ENCODE data around the gene ANKRD12.

The ANKRD12 gene

DNA sequence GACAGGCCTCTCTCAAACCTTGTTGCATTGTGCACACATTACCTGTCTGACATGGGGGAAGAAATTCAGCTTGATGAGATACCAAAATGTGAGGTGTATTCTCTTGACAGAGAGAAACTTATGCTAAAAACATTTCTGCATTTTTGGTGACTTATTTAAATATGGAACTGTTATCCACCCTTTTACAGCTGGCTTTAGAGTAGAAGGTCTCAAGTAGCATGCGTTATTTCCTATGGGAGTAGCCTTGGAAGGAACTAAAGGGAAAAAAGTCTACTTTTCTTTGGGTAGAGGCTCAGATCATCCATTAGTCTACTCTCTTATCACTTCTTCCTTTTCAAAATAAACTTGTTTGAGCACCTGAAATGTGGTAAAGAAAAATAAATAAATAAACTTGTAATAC lies 141.4 kb downstream of the ANKRD12 start:
- 95 to 100% methylated on average over 1 of the region's 1 CpG for WGBS, 2 experiments
- Histone ChIP-seq H3K36me3 (ENCODE audit: control insufficient read depth, insufficient read depth, low read length) (peaks cover 4% of the 10 kb centered on the region), H3K27ac (ENCODE audit: insufficient read depth, low read depth, low read length, poor library complexity, severe bottlenecking) (no peak overlapping the region)

DNA sequence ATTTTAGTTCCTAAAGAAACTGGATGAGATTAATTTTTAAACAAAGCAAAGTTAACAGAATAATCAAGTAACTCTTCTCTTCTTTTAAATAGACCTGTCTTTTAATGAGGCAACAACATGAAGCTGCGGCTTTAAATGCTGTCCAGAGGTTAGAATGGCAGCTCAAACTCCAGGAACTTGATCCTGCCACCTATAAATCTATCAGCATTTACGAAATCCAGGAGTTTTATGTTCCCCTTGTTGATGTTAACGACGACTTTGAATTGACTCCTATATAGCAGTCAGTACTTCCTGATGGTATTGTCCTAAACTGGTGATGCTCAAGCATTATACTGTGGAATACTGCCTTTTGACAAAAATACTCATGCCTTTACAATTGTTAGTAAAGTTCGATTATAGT lies 144.3 kb downstream of the ANKRD12 start:
- 89 to 95% methylated on average over 4 of the region's 5 CpGs for WGBS, 2 experiments
- Histone ChIP-seq H3K36me3 (ENCODE audit: control insufficient read depth, insufficient read depth, low read length) (peaks cover 4% of the 10 kb centered on the region), H3K4me3 (ENCODE audit: insufficient read depth, low read depth, low read length) (no peak overlapping the region), H3K27me3 (ENCODE audit: control insufficient read depth, insufficient read depth, low read length, poor library complexity, severe bottlenecking) (no peaks in the 10 kb centered on the region), H3K27ac (ENCODE audit: insufficient read depth, low read depth, low read length, poor library complexity, severe bottlenecking) (no peak overlapping the region), H3K4me1 (ENCODE audit: control insufficient read depth, insufficient read depth, low read length) (no peaks in the 10 kb centered on the region), H3K9me3 (ENCODE audit: control insufficient read depth, low read length) (no peaks in the 10 kb centered on the region)

More for the DNA sequence above, 141.4 kb downstream of the ANKRD12 start:
- no peaks in the 10 kb centered on the region for H3K27me3 ChIP-seq (ENCODE audit: control insufficient read depth, insufficient read depth, low read length, poor library complexity, severe bottlenecking)
- H3K4me1 ChIP-seq (ENCODE audit: control insufficient read depth, insufficient read depth, low read length) = no peaks in the 10 kb centered on the region
- no peaks in the 10 kb centered on the region for H3K9me3 ChIP-seq (ENCODE audit: control insufficient read depth, low read length)
- H3K4me3 ChIP-seq (ENCODE audit: insufficient read depth, low read depth, low read length) = no peak overlapping the region

DNA sequence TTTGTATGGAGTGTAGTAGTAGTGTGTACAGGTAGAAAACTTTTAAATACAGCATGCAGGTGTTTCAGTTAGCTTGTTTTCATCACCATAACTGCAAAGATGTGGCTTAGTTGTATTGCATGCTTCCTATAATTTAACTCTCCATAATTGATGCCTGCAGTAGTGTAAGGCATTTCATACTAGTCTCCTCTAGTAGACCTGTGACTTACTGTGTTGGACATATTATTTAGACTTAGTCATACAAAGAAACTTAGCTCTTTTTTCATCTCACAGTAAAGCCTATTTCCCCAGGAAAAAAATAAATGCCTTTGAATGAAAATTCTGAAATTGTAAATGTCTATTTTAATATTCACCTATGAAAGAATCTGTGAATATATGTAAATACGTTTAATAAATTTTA lies 145.2 kb downstream of the ANKRD12 start:
- WGBS, 2 experiments = no CpG with 5 or more reads among the region's 1 CpG
- Histone ChIP-seq H3K4me3 (ENCODE audit: insufficient read depth, low read depth, low read length) (no peak overlapping the region), H3K4me1 (ENCODE audit: control insufficient read depth, insufficient read depth, low read length) (no peaks in the 10 kb centered on the region), H3K27me3 (ENCODE audit: control insufficient read depth, insufficient read depth, low read length, poor library complexity, severe bottlenecking) (no peaks in the 10 kb centered on the region), H3K27ac (ENCODE audit: insufficient read depth, low read depth, low read length, poor library complexity, severe bottlenecking) (no peak overlapping the region), H3K9me3 (ENCODE audit: control insufficient read depth, low read length) (no peaks in the 10 kb centered on the region), H3K36me3 (ENCODE audit: control insufficient read depth, insufficient read depth, low read length) (peaks cover 4% of the 10 kb centered on the region)

DNA sequence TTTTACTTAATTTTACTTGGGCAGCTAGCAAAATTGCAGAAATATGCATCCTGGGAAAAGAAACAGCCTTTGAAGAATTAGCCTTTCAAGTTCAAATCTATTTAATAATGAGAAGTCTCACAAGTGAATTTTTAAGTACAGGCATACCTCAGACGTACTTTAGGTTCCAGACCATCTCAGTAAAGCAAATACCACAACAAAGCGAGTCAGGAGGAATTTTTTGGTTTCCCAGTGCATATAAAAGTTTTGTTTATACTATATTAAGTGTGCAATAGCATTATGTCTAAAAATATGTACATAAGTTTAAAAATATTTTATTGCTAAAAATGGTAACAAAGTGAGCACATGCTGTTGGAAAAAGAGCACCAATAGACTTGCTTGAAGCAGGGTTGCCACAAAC lies 147.2 kb downstream of the ANKRD12 start:
- 96% methylated on average over 2 of the region's 2 CpGs; no CpG with 5 or more reads in 1 of the 2 experiments for WGBS, 2 experiments
- Histone ChIP-seq H3K36me3 (ENCODE audit: control insufficient read depth, insufficient read depth, low read length) (no peaks in the 10 kb centered on the region), H3K9me3 (ENCODE audit: control insufficient read depth, low read length) (no peaks in the 10 kb centered on the region), H3K27me3 (ENCODE audit: control insufficient read depth, insufficient read depth, low read length, poor library complexity, severe bottlenecking) (no peaks in the 10 kb centered on the region), H3K4me3 (ENCODE audit: insufficient read depth, low read depth, low read length) (no peak overlapping the region), H3K27ac (ENCODE audit: insufficient read depth, low read depth, low read length, poor library complexity, severe bottlenecking) (no peak overlapping the region), H3K4me1 (ENCODE audit: control insufficient read depth, insufficient read depth, low read length) (no peaks in the 10 kb centered on the region)

DNA sequence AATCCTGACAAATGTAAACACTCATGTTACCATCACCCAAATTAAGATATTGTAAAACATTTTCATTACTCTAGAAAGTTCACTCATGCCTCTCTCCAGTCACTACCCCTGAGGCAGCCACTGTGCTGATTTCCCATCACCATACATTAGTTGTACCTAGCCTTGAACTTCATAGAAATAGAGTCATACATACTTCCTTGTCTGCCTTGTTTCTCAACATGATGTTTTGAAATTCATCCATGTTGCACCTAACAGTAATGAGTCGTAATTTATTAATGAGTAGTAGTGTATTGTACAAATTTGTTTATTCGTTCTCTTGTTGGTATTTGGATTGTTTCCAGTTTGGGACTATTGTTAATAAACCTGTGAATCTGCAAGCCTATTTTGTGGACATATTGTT lies 149.0 kb downstream of the ANKRD12 start:
- H3K4me3 ChIP-seq (ENCODE audit: insufficient read depth, low read depth, low read length) = no peak overlapping the region
- H3K9me3 ChIP-seq (ENCODE audit: control insufficient read depth, low read length) = no peaks in the 10 kb centered on the region
- WGBS, 2 experiments = 92 to 97% methylated on average over 2 of the region's 2 CpGs
- no peaks in the 10 kb centered on the region for H3K4me1 ChIP-seq (ENCODE audit: control insufficient read depth, insufficient read depth, low read length)
- H3K36me3 ChIP-seq (ENCODE audit: control insufficient read depth, insufficient read depth, low read length) = no peaks in the 10 kb centered on the region
- no peaks in the 10 kb centered on the region for H3K27me3 ChIP-seq (ENCODE audit: control insufficient read depth, insufficient read depth, low read length, poor library complexity, severe bottlenecking)
- H3K27ac ChIP-seq (ENCODE audit: insufficient read depth, low read depth, low read length, poor library complexity, severe bottlenecking) = no peak overlapping the region

DNA sequence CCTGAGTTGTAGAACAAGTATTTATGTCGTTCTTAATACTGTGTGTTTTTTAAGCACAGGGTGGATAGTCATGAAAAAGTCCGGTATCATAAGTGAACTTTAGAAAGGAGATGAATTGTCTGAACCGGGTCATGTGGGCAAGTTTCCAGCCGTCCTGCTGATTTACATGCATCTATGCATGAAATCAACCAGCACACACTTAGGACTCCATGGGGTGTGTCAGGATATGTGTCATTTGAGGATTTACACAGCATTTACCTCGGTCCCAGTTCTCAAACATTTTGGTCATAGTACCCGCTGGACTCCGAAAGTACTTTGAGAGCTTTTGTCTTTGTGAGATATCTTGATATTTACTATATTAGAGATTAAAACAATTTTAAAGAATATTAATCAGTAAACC lies 150.5 kb downstream of the ANKRD12 start:
- 90 to 92% methylated on average over 4 to 6 of the region's 7 CpGs for WGBS, 2 experiments
- H3K36me3 ChIP-seq (ENCODE audit: control insufficient read depth, insufficient read depth, low read length) = no peaks in the 10 kb centered on the region
- no peak overlapping the region for H3K4me3 ChIP-seq (ENCODE audit: insufficient read depth, low read depth, low read length)
- no peaks in the 10 kb centered on the region for H3K9me3 ChIP-seq (ENCODE audit: control insufficient read depth, low read length)
- H3K27me3 ChIP-seq (ENCODE audit: control insufficient read depth, insufficient read depth, low read length, poor library complexity, severe bottlenecking) = no peaks in the 10 kb centered on the region
- no peaks in the 10 kb centered on the region for H3K4me1 ChIP-seq (ENCODE audit: control insufficient read depth, insufficient read depth, low read length)
- H3K27ac ChIP-seq (ENCODE audit: insufficient read depth, low read depth, low read length, poor library complexity, severe bottlenecking) = no peak overlapping the region

DNA sequence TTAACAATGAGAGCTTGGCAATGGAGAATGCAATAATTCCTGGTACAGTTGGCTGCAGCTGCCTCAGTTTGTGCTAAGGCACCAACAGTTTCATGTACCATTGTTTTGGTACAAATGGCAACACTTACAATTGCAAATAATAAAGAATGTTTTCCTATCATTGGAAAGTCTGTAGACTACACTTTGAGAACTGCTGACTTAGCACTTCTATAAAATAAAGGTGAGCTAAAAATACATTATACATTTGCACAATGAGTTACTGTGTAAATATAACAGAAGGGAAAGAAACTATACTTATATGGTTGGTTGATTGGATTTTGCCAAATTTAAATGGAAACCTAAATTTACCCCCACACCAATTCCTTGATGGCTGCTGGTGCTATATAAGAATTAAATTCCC lies 153.1 kb downstream of the ANKRD12 start:
- Histone ChIP-seq H3K27ac (ENCODE audit: insufficient read depth, low read depth, low read length, poor library complexity, severe bottlenecking) (no peak overlapping the region), H3K27me3 (ENCODE audit: control insufficient read depth, insufficient read depth, low read length, poor library complexity, severe bottlenecking) (no peaks in the 10 kb centered on the region), H3K4me1 (ENCODE audit: control insufficient read depth, insufficient read depth, low read length) (no peaks in the 10 kb centered on the region), H3K4me3 (ENCODE audit: insufficient read depth, low read depth, low read length) (no peak overlapping the region), H3K9me3 (ENCODE audit: control insufficient read depth, low read length) (no peaks in the 10 kb centered on the region), H3K36me3 (ENCODE audit: control insufficient read depth, insufficient read depth, low read length) (no peaks in the 10 kb centered on the region)

DNA sequence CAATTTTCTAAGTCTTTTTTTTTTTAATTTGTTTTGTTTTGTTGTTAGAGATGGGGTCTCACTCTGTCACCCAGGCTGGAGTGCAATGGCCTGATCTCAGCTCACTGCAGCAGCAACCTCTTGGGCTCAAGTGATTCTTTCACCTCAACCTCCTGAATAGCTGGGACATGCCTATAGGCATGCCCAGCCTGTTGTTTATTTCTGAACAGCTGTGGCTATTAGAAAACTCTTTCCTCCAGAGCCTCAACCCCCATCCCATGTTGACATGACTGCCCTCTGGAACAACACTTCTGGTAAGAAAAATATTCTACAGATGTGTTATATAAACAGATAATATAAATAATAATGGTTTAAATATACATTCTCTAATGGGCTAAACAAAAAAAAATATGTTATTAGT lies 153.6 kb downstream of the ANKRD12 start:
- no peaks in the 10 kb centered on the region for H3K27me3 ChIP-seq (ENCODE audit: control insufficient read depth, insufficient read depth, low read length, poor library complexity, severe bottlenecking)
- H3K4me3 ChIP-seq (ENCODE audit: insufficient read depth, low read depth, low read length) = no peak overlapping the region
- H3K27ac ChIP-seq (ENCODE audit: insufficient read depth, low read depth, low read length, poor library complexity, severe bottlenecking) = no peak overlapping the region
- no peaks in the 10 kb centered on the region for H3K9me3 ChIP-seq (ENCODE audit: control insufficient read depth, low read length)
- H3K4me1 ChIP-seq (ENCODE audit: control insufficient read depth, insufficient read depth, low read length) = no peaks in the 10 kb centered on the region
- H3K36me3 ChIP-seq (ENCODE audit: control insufficient read depth, insufficient read depth, low read length) = no peaks in the 10 kb centered on the region

DNA sequence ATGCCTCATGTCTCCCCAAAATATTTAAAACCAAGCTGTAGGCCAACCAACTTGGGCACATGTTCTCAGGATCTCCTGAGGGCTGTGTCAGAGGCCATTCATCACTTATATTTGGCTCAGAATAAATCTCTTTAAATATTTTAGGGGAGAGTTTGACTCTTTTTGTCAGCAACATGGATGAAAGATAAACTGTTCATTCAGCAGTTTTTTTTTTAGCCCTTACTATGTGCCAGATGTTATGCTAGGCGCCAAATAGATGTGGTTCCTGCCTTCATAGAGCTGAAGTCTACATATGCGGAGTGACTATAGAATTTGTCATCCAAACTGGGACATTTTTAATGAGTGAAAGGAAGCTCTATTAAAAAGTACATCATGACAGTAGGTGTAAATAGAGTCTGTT lies 155.5 kb downstream of the ANKRD12 start:
- Histone ChIP-seq H3K9me3 (ENCODE audit: control insufficient read depth, low read length) (peaks cover 2% of the 10 kb centered on the region), H3K27ac (ENCODE audit: insufficient read depth, low read depth, low read length, poor library complexity, severe bottlenecking) (no peak overlapping the region), H3K4me3 (ENCODE audit: insufficient read depth, low read depth, low read length) (no peak overlapping the region), H3K4me1 (ENCODE audit: control insufficient read depth, insufficient read depth, low read length) (no peaks in the 10 kb centered on the region), H3K27me3 (ENCODE audit: control insufficient read depth, insufficient read depth, low read length, poor library complexity, severe bottlenecking) (no peaks in the 10 kb centered on the region), H3K36me3 (ENCODE audit: control insufficient read depth, insufficient read depth, low read length) (no peaks in the 10 kb centered on the region)
- 95 to 97% methylated on average over 2 of the region's 2 CpGs for WGBS, 2 experiments

DNA sequence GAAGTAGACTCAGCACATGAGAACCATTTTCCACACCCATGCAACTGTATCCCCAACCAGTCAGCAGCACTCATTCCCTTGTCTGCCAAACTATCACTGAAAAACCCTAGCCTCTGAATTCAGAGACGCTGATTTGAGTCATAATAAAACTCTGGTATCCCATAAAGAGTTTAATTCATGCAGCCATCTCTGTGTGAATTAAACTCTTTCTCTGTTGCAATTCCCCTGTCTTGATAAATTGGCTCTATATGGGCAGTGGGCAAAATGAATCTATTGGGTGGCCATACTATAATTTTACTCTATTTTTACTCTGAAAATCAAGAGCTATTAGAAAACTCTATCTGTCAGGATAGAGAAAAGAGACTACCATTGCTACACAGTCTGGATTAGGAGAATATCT lies 157.4 kb downstream of the ANKRD12 start:
- 82 to 92% methylated on average over 1 of the region's 1 CpG for WGBS, 2 experiments
- H3K27ac ChIP-seq (ENCODE audit: insufficient read depth, low read depth, low read length, poor library complexity, severe bottlenecking) = no peak overlapping the region
- no peaks in the 10 kb centered on the region for H3K36me3 ChIP-seq (ENCODE audit: control insufficient read depth, insufficient read depth, low read length)
- H3K4me1 ChIP-seq (ENCODE audit: control insufficient read depth, insufficient read depth, low read length) = no peaks in the 10 kb centered on the region
- peaks cover 2% of the 10 kb centered on the region for H3K9me3 ChIP-seq (ENCODE audit: control insufficient read depth, low read length)
- H3K27me3 ChIP-seq (ENCODE audit: control insufficient read depth, insufficient read depth, low read length, poor library complexity, severe bottlenecking) = no peaks in the 10 kb centered on the region
- no peak overlapping the region for H3K4me3 ChIP-seq (ENCODE audit: insufficient read depth, low read depth, low read length)

DNA sequence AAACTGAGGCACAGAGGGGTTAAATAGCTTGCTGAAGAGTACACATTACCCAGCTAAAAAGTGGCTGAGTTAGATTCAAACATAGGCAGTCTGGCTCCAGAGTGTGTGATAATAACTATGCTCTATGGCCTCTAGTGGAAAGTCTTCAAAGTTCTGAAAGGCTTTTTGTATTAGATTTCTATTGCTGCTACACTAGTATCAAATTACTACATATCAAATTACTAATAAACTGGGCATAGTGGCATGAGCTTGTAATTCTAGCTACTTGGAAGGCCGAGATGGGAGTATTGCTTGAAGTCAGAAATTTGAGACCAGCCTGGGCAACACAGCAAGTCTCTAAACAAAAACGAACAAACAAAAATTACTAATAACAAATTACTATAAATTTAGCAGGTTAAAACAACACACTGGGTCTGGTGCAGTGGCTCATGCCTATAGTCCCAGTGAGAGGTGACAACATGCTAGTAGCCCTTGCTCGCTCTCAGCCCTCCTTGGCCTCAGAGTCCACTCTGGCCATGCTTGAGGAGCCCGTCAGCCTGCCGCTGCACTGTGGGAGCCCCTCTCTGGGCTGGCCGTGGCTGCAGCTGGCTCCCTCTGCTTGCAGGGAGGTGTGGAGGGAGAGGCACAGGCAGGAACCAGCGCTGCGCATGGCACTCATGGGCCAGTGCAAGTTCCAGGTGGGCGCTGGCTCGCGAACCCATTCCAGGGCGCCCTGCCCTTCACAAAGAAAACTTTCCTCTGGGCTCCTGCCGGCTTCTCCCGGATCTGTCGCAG lies 159.8 kb downstream of the ANKRD12 start:
- WGBS, 2 experiments = 95% methylated on average over 15 of the region's 15 CpGs
- H3K27ac ChIP-seq (ENCODE audit: insufficient read depth, low read depth, low read length, poor library complexity, severe bottlenecking) = no peak overlapping the region
- no peaks in the 10 kb centered on the region for H3K4me1 ChIP-seq (ENCODE audit: control insufficient read depth, insufficient read depth, low read length)
- no peaks in the 10 kb centered on the region for H3K27me3 ChIP-seq (ENCODE audit: control insufficient read depth, insufficient read depth, low read length, poor library complexity, severe bottlenecking)
- no peak overlapping the region for H3K4me3 ChIP-seq (ENCODE audit: insufficient read depth, low read depth, low read length)
- H3K9me3 ChIP-seq (ENCODE audit: control insufficient read depth, low read length) = peaks cover 2% of the 10 kb centered on the region
- no peaks in the 10 kb centered on the region for H3K36me3 ChIP-seq (ENCODE audit: control insufficient read depth, insufficient read depth, low read length)

Data from ectodermal cell (in vitro differentiated cells).